Fibroblast of pulmonary artery (primary cell): Measurements from ENCODE around the gene PPP1R7.

Experiments used
- DNase-seq: peaks from one replicate; pipeline ENCODE4 v3.0.0-alpha.2; 2010; ENCODE audit warnings: low read depth
- H3K4me3 ChIP-seq: replicated peaks from 2 replicates; pipeline ENCODE4 v1.5.1; 2011; ENCODE audit warnings: low read depth, mild to moderate bottlenecking, control low read depth, low read length, moderate library complexity
- CTCF ChIP-seq: IDR thresholded peaks from 2 replicates; pipeline ENCODE4 v1.5.1; 2011; ENCODE audit warnings: mild to moderate bottlenecking, control low read depth, low read length, inconsistent platforms; ENCODE audit errors: missing control alignments

PPP1R7 gene

GRCh38 chr2:241112046-241112445 lies 38.2 kb upstream of the PPP1R7 start:
- DNase-seq: no peak
- no peak for TF ChIP-seq CTCF
- H3K4me3 ChIP-seq: no peak overlapping the region

GRCh38 chr2:241112592-241112991 lies 37.7 kb upstream of the PPP1R7 start:
- no peak for DNase-seq
- TF ChIP-seq CTCF: no peak
- no peak overlapping the region for H3K4me3 ChIP-seq

GRCh38 chr2:241114836-241115235 lies 35.4 kb upstream of the PPP1R7 start:
- no peak overlapping the region for H3K4me3 ChIP-seq
- TF ChIP-seq CTCF: no peak
- DNase-seq: no peak

GRCh38 chr2:241115361-241115760 lies 34.9 kb upstream of the PPP1R7 start:
- TF ChIP-seq CTCF: no peak
- DNase-seq: no peak
- no peak overlapping the region for H3K4me3 ChIP-seq

GRCh38 chr2:241116606-241117560 lies 33.4 kb upstream of the PPP1R7 start:
- DNase-seq: no peak
- TF ChIP-seq CTCF: no peak
- no peak overlapping the region for H3K4me3 ChIP-seq

GRCh38 chr2:241118737-241119505 lies 31.3 kb upstream of the PPP1R7 start:
- DNase-seq: no peak
- TF ChIP-seq CTCF: no peak

More at GRCh38 chr2:241118737-241119505, 31.3 kb upstream of the PPP1R7 start:
- no peak overlapping the region for H3K4me3 ChIP-seq
